Measurements from ENCODE around the gene OXSR1. TPM values are rescaled to one million over a fixed set of nuclear protein-coding genes. Genes with fewer than 3 reads are reported as not detected.

Gene OXSR1
- total and polyA plus RNA-seq, 9 donors, result 12.4 to 41.1 (median 28.4) TPM

GRCh38 chr3:38203690-38204089, 38.4 kb downstream of the OXSR1 start:
- H3K4me1 ChIP-seq (ENCODE audit: insufficient read depth), result no peaks in the 10 kb centered on the region
- H3K27ac ChIP-seq, result no peak overlapping the region
- H3K9me3 ChIP-seq, result no peaks in the 10 kb centered on the region
- no peak for TF ChIP-seq POLR2A (IDR thresholded peaks at IDR 0.05)
- no peak for TF ChIP-seq EP300 (IDR thresholded peaks at IDR 0.05)
- no peak for TF ChIP-seq CTCF (IDR thresholded peaks at IDR 0.05)
- H3K27me3 ChIP-seq, result no peaks in the 10 kb centered on the region
- intact Hi-C loops (cut with DNase I), result no loop called here
- H3K36me3 ChIP-seq, result no peaks in the 10 kb centered on the region
- H3K4me3 ChIP-seq, result no peak overlapping the region
- no peak for DNase-seq
- 96 to 100% (median 98%) methylated on average over 2 of the region's 2 CpGs for WGBS, 3 donors

GRCh38 chr3:38204599-38205471, 39.5 kb downstream of the OXSR1 start:
- no peaks in the 10 kb centered on the region for H3K9me3 ChIP-seq
- H3K36me3 ChIP-seq, result no peaks in the 10 kb centered on the region
- intact Hi-C loops (cut with DNase I), result no loop called here
- TF ChIP-seq CTCF (IDR thresholded peaks at IDR 0.05), result no peak
- TF ChIP-seq POLR2A (IDR thresholded peaks at IDR 0.05), result no peak
- TF ChIP-seq EP300 (IDR thresholded peaks at IDR 0.05), result no peak
- WGBS, 3 donors, result 96 to 99% (median 96%) methylated on average over 4 of the region's 4 CpGs
- H3K27ac ChIP-seq, result no peak overlapping the region
- H3K27me3 ChIP-seq, result no peaks in the 10 kb centered on the region
- no peak for DNase-seq
- H3K4me3 ChIP-seq, result no peak overlapping the region
- H3K4me1 ChIP-seq (ENCODE audit: insufficient read depth), result no peaks in the 10 kb centered on the region

GRCh38 chr3:38205472-38205805, 40.1 kb downstream of the OXSR1 start:
- Histone ChIP-seq H3K27ac (no peak overlapping the region), H3K4me3 (no peak overlapping the region), H3K36me3 (no peaks in the 10 kb centered on the region), H3K27me3 (no peaks in the 10 kb centered on the region), H3K9me3 (no peaks in the 10 kb centered on the region), H3K4me1 (ENCODE audit: insufficient read depth) (no peaks in the 10 kb centered on the region)
- DNase-seq, result no peak
- intact Hi-C loops (cut with DNase I), result no loop called here
- WGBS, 3 donors, result 87 to 95% (median 89%) methylated on average over 3 of the region's 3 CpGs
- TF ChIP-seq EP300 (IDR thresholded peaks at IDR 0.05) (no peak), CTCF (IDR thresholded peaks at IDR 0.05) (no peak), POLR2A (IDR thresholded peaks at IDR 0.05) (no peak)

GRCh38 chr3:38207254-38208003, 42.1 kb downstream of the OXSR1 start:
- no peak for DNase-seq
- 92% methylated on average over 4 of the region's 4 CpGs for WGBS, 3 donors
- intact Hi-C loops (cut with DNase I), result no loop called here

More at GRCh38 chr3:38207254-38208003, 42.1 kb downstream of the OXSR1 start:
- Histone ChIP-seq H3K27ac (no peak overlapping the region), H3K36me3 (no peaks in the 10 kb centered on the region), H3K27me3 (no peaks in the 10 kb centered on the region), H3K4me1 (ENCODE audit: insufficient read depth) (no peaks in the 10 kb centered on the region), H3K9me3 (no peaks in the 10 kb centered on the region), H3K4me3 (no peak overlapping the region)
- TF ChIP-seq POLR2A (IDR thresholded peaks at IDR 0.05) (no peak), CTCF (IDR thresholded peaks at IDR 0.05) (no peak), EP300 (IDR thresholded peaks at IDR 0.05) (no peak)

Data from ovary (tissue), 9 donors.